ENCODE measurements around the gene GRIN2C.
"Not testable (repeated sequence)": the region's sequence is repeated elsewhere in the genome, so short reads cannot be mapped to it uniquely, and the experiment has no call there.

The GRIN2C gene

GRCh38 chr17:74879308-74879707 lies 19.6 kb upstream of the GRIN2C start:
- no peak for DNase-seq (ENCODE audit: low spot score)

- no peak for DNase-seq (ENCODE audit: low spot score)
These were observed 19.0 kb upstream of the GRIN2C start for GRCh38 chr17:74878658-74879057.

GRCh38 chr17:74877592-74878548 lies 18.2 kb upstream of the GRIN2C start:
- DNase-seq (ENCODE audit: low spot score): no peak

- no peak for DNase-seq (ENCODE audit: low spot score)
These were observed 16.4 kb upstream of the GRIN2C start for GRCh38 chr17:74875977-74876593.

- DNase-seq (ENCODE audit: low spot score): no peak
These were observed 15.7 kb upstream of the GRIN2C start for GRCh38 chr17:74875155-74875976.

- DNase-seq (ENCODE audit: low spot score): no peak
These were observed 14.9 kb upstream of the GRIN2C start for GRCh38 chr17:74874615-74875037.

GRCh38 chr17:74873874-74874614 lies 14.4 kb upstream of the GRIN2C start:
- DNase-seq (ENCODE audit: low spot score): peak; percentile 24

- DNase-seq (ENCODE audit: low spot score): peak; percentile 100
These were observed 13.6 kb upstream of the GRIN2C start for GRCh38 chr17:74873037-74873873.

GRCh38 chr17:74872313-74873036 lies 12.8 kb upstream of the GRIN2C start, which contains the start of gene FDXR:
FDXR (minus strand) TSS chr17:74872994; CDS start chr17:74872944, 50 bp downstream.
- DNase-seq (ENCODE audit: low spot score): no peak

- no peak for DNase-seq (ENCODE audit: low spot score)
These were observed 11.8 kb upstream of the GRIN2C start for GRCh38 chr17:74871356-74872076.

- DNase-seq (ENCODE audit: low spot score): no peak
These were observed 10.8 kb upstream of the GRIN2C start for GRCh38 chr17:74870512-74870911.

- not testable (repeated sequence) for DNase-seq (ENCODE audit: low spot score)
These were observed 10.3 kb upstream of the GRIN2C start for GRCh38 chr17:74870028-74870427.

GRCh38 chr17:74868908-74869255 lies 9.2 kb upstream of the GRIN2C start:
- DNase-seq (ENCODE audit: low spot score): no peak

- DNase-seq (ENCODE audit: low spot score): no peak
These were observed 8.7 kb upstream of the GRIN2C start for GRCh38 chr17:74868251-74868907.

GRCh38 chr17:74866198-74866835 lies 6.6 kb upstream of the GRIN2C start:
- no peak for DNase-seq (ENCODE audit: low spot score)

- peak; percentile 62 for DNase-seq (ENCODE audit: low spot score)
These were observed 6.0 kb upstream of the GRIN2C start for GRCh38 chr17:74865504-74866197.

- peak; percentile 81 for DNase-seq (ENCODE audit: low spot score)
These were observed 5.2 kb upstream of the GRIN2C start for GRCh38 chr17:74864866-74865395.

Measured in NAMALWA (cell line).